ENCODE results near the gene NDUFS6. TPM values are rescaled to one million over a fixed set of nuclear protein-coding genes. Genes with fewer than 3 reads are reported as not detected.

The NDUFS6 gene
- total and polyA plus RNA-seq, 8 donors = 12.8 to 95.0 (median 86.0) TPM; not detected in 1

GRCh38 chr5:1864896-1865440 is 63.8 kb downstream of the NDUFS6 start:
- TF ChIP-seq POLR2AphosphoS5 (IDR thresholded peaks at IDR 0.05) (no peak), CTCF (IDR thresholded peaks at IDR 0.05) (no peak), EP300 (IDR thresholded peaks at IDR 0.05) (no peak), POLR2A (IDR thresholded peaks at IDR 0.05) (no peak)
- H3K4me3 ChIP-seq = no peak overlapping the region
- 53 to 70% (median 66%) methylated on average over 14 to 16 of the region's 16 CpGs for WGBS, 5 donors
- no peak overlapping the region for H3K27ac ChIP-seq
- H3K27me3 ChIP-seq = peaks cover 0 to 73% (median 29%) of the 10 kb centered on the region in 3 donors
- no peaks in the 10 kb centered on the region for H3K36me3 ChIP-seq
- intact Hi-C loops (cut with DNase I; ENCODE audit: low total_unique reads) = no loop called here
- no peaks in the 10 kb centered on the region for H3K9me3 ChIP-seq
- no peaks in the 10 kb centered on the region for H3K4me1 ChIP-seq
- no peak for DNase-seq

GRCh38 chr5:1865486-1865885 is 64.3 kb downstream of the NDUFS6 start:
- Histone ChIP-seq H3K36me3 (no peaks in the 10 kb centered on the region), H3K4me3 (no peak overlapping the region), H3K27ac (no peak overlapping the region), H3K27me3 (peaks cover 0 to 73% (median 29%) of the 10 kb centered on the region in 3 donors), H3K4me1 (no peaks in the 10 kb centered on the region), H3K9me3 (no peaks in the 10 kb centered on the region)
- 46 to 72% (median 65%) methylated on average over 8 to 14 of the region's 14 CpGs for WGBS, 5 donors
- intact Hi-C loops (cut with DNase I; ENCODE audit: low total_unique reads) = no loop called here
- TF ChIP-seq CTCF (IDR thresholded peaks at IDR 0.05) (no peak), POLR2AphosphoS5 (IDR thresholded peaks at IDR 0.05) (no peak), EP300 (IDR thresholded peaks at IDR 0.05) (no peak), POLR2A (IDR thresholded peaks at IDR 0.05) (no peak)
- DNase-seq = no peak

Other genes with a start within 250 kb of the NDUFS6 start
- gene MRPL36, start 1.6 kb upstream of the NDUFS6 start, total RNA-seq = 10 to 100 TPM in 4 of 5 donors, 1 to 10 TPM in 1; 4.9 to 96.9 (median 26.7) TPM
- gene MRPL36, start 1.6 kb upstream of the NDUFS6 start, polyA plus RNA-seq = 100 to 1,000 TPM in 1 of 3 donors, 10 to 100 TPM in 2; 67.4 to 101 (median 90.0) TPM
- not detected for gene IRX4, start 81.5 kb downstream of the NDUFS6 start, total RNA-seq
- 10 to 100 TPM in 1 of 3 donors, not detected in 2; 14.8 TPM for gene IRX4, start 81.5 kb downstream of the NDUFS6 start, polyA plus RNA-seq